Measurements from ENCODE around the gene SLC6A17.

GRCh38 chr1:110234691-110235090, 84.4 kb downstream of the SLC6A17 start:
- TF ChIP-seq POLR2A (IDR thresholded peaks at IDR 0.05), result no peak
- TF ChIP-seq CTCF (IDR thresholded peaks at IDR 0.05), result no peak

All from prostate gland (tissue), 2 donors.